NCI-H1092 (cell line): ENCODE results near the gene PRDM11.
A peak's percentile ranks its signal among the peaks of the same experiment; 100 is the strongest.
"Not testable (repeated sequence)": the region's sequence is repeated elsewhere in the genome, so short reads cannot be mapped to it uniquely, and the experiment has no call there.

Experiments used
- DNase-seq: peaks from one replicate; lab custom pipeline; 2025; lab: John Stamatoyannopoulos, UW

Gene PRDM11

GRCh38 chr11:45146072-45147016 lies at the start of gene PRDM11:
Gene PRDM11 (plus strand): TSS chr11:45146639. CDS start chr11:45181767, 35,128 bp downstream.
- peak; percentile 57 for DNase-seq

GRCh38 chr11:45097721-45098493 lies 48.5 kb upstream of the PRDM11 start:
- no peak for DNase-seq

- no peak for DNase-seq
Observed at GRCh38 chr11:45098929-45099328, 47.5 kb upstream of the PRDM11 start.

- DNase-seq, result no peak
Observed at GRCh38 chr11:45100339-45100738, 46.1 kb upstream of the PRDM11 start.

- DNase-seq, result no peak
Observed at GRCh38 chr11:45102361-45102809, 44.1 kb upstream of the PRDM11 start.

- no peak for DNase-seq
Observed at GRCh38 chr11:45102810-45103621, 43.4 kb upstream of the PRDM11 start.

GRCh38 chr11:45104006-45104789 lies 42.2 kb upstream of the PRDM11 start:
- DNase-seq, result no peak

GRCh38 chr11:45104790-45105084 lies 41.7 kb upstream of the PRDM11 start:
- no peak for DNase-seq

GRCh38 chr11:45105233-45105983 lies 41.0 kb upstream of the PRDM11 start:
- DNase-seq, result peak; percentile 80

GRCh38 chr11:45105984-45106375 lies 40.5 kb upstream of the PRDM11 start:
- DNase-seq, result no peak

GRCh38 chr11:45106440-45106839 lies 40.0 kb upstream of the PRDM11 start:
- DNase-seq, result no peak

- DNase-seq, result no peak
Observed at GRCh38 chr11:45107029-45107428, 39.4 kb upstream of the PRDM11 start.

GRCh38 chr11:45108070-45109064 lies 38.1 kb upstream of the PRDM11 start:
- no peak for DNase-seq

- no peak for DNase-seq
Observed at GRCh38 chr11:45109400-45109799, 37.0 kb upstream of the PRDM11 start.

GRCh38 chr11:45110562-45110961 lies 35.9 kb upstream of the PRDM11 start:
- DNase-seq, result peak; percentile 75

GRCh38 chr11:45113807-45114206 lies 32.6 kb upstream of the PRDM11 start:
- no peak for DNase-seq

GRCh38 chr11:45127836-45128235 lies 18.6 kb upstream of the PRDM11 start:
- DNase-seq, result not testable (repeated sequence)

GRCh38 chr11:45133878-45134277 lies 12.6 kb upstream of the PRDM11 start:
- DNase-seq, result no peak

GRCh38 chr11:45141171-45141570 lies 5.3 kb upstream of the PRDM11 start:
- DNase-seq, result no peak
